ENCODE measurements around the gene SLC10A4.

The SLC10A4 gene

DNA sequence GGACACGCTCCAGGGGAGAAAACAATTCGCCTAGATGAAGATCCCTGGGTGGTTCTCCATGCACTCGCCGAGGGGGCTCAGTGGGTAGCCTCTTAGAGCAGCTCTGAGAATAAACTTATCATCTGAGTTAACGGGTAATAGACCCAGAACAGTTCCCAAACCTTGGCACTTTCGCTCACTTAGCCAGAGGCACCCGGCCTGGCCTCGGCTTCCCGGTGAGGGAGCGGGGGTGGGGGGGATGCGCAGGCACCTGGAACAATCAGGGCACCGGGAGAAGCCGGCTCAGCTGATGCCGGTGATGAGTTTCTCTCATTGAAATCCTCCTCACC lies 6.5 kb downstream of the SLC10A4 start:
- no peak for DNase-seq (ENCODE audit: low read depth, low spot score)

- DNase-seq (ENCODE audit: low read depth, low spot score) = no peak
Observed at GRCh38 chr4:48490012-48490679, 7.0 kb downstream of the SLC10A4 start, which contains the start of gene ZAR1. Gene ZAR1 (plus strand): TSS chr4:48490252. CDS start chr4:48490292, 40 bp downstream.

GRCh38 chr4:48490680-48491513 lies 7.8 kb downstream of the SLC10A4 start:
- no peak for DNase-seq (ENCODE audit: low read depth, low spot score)

DNA sequence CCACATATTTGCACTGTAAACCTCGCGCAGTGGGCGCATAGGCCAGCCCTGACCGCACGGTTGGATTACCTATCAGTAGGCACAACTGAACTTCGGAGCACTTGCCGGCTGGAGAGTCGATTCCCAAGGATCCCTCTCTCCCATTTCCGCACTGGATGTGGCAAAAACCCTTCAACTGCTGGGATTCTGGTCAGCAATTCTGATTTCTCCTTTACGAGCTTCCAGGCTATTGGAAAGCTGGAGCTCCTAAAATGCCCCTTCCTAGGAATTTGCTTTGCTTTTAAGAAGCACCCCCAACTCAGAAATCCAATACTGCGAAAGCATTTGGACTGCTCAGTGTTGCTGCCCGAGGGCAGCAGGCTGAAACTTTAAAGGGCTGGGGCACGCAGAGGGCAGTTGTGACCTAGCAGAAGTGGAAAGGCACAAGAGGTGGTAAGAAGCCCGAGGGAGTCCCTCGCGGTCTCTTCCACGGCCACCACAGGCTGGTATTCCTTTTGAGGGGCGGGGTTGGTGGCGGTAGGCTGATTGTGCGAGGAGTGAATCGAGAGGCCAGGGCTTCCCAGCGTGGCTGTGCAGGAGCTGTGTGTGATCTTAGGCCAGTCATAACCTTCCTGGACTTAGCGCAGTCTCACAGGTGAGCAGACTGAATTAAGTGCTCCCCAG lies 8.5 kb downstream of the SLC10A4 start:
- DNase-seq (ENCODE audit: low read depth, low spot score) = no peak

GRCh38 chr4:48493452-48494100 lies 10.4 kb downstream of the SLC10A4 start:
- DNase-seq (ENCODE audit: low read depth, low spot score) = no peak

GRCh38 chr4:48495941-48496340 lies 12.8 kb downstream of the SLC10A4 start:
- no peak for DNase-seq (ENCODE audit: low read depth, low spot score)

DNA sequence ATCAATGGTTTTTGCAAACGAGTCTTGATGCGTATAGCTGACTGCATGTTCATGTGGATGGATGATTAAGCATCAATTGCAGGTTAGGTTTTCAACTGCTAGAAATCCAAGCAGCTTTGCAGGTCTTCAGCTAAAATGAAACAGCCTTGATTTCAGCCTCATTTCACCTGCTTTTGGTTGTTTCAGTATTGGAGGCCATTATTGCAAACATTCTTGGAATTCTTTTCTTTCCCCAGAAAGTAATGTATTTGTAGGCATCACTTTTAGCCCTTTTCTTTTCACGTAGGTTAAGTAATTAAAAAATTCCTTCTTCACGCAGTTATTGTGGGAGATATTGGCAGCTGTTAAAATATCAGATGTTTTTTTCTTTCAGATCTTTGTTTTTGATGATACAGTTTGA lies 15.8 kb downstream of the SLC10A4 start:
- DNase-seq (ENCODE audit: low read depth, low spot score) = no peak

- no peak for DNase-seq (ENCODE audit: low read depth, low spot score)
Observed at GRCh38 chr4:48499551-48500066, 16.5 kb downstream of the SLC10A4 start.

- DNase-seq (ENCODE audit: low read depth, low spot score) = no peak
Observed at GRCh38 chr4:48503233-48504025, 20.3 kb downstream of the SLC10A4 start.

GRCh38 chr4:48504026-48504330 lies 20.8 kb downstream of the SLC10A4 start:
- no peak for DNase-seq (ENCODE audit: low read depth, low spot score)

DNA sequence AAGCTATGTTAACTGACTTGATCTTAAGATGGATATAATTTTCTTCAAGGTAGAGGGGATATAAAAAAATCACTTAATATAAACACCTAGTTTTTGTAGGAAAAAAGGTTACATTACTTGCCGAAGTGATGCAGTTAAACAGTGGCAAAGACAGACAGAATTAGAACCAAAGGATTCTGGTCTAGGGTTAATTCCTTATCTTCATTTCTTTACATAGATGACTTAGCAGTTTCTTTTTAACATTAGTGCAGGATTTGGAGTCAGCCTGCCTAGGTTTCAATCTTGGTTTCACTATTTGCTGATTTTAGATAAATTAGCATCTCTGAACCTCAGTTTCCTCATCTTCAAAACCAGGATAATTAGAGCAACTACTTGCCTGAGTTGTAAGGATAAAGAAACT lies 21.2 kb downstream of the SLC10A4 start:
- DNase-seq (ENCODE audit: low read depth, low spot score) = no peak

- DNase-seq (ENCODE audit: low read depth, low spot score) = no peak
Observed at GRCh38 chr4:48506716-48507115, 23.6 kb downstream of the SLC10A4 start.

GRCh38 chr4:48509543-48509942 lies 26.4 kb downstream of the SLC10A4 start:
- DNase-seq (ENCODE audit: low read depth, low spot score) = no peak

DNA sequence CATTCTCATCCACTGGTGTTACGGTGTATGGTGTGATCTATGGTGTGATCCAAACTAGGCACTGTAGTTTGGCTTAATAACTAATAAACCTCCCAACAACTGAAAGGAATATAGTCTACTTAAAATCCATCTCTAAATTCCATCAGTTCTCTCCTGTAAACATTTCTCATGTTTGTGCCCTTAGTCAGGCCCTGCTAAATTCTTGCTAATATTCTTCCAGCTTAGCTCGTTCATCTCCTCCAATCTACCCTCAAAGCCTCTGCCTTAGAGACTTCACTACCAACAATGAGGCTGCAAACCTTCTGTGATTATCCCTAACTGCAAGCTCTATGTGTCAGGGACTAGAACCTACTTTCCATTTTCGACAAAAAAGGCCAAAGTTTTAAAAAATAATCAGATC lies 35.0 kb downstream of the SLC10A4 start:
- DNase-seq (ENCODE audit: low read depth, low spot score) = no peak

GRCh38 chr4:48526406-48526805 lies 43.3 kb downstream of the SLC10A4 start:
- no peak for DNase-seq (ENCODE audit: low read depth, low spot score)

- no peak for DNase-seq (ENCODE audit: low read depth, low spot score)
Observed at GRCh38 chr4:48538358-48538757, 55.2 kb downstream of the SLC10A4 start.

Data from smooth muscle cell of the brain vasculature (primary cell).